Prostate gland (tissue), 2 donors: ENCODE results near the gene IFI27L2. TPM values are rescaled to one million over a fixed set of nuclear protein-coding genes. Genes with fewer than 3 reads are reported as not detected.

Experiments
- DNase-seq: peaks from one replicate; pipeline ENCODE4 v3.0.0-alpha.2; 2019; ENCODE audit warnings: low spot score
- H3K27ac ChIP-seq, 2 donors: fragments of 200-600 bp; sonication (generic); 2 replicates each; pipeline ENCODE4 v1.5.1; 2017 to 2019
- H3K27me3 ChIP-seq: fragments of 200-600 bp; sonication (generic); replicated peaks from 2 replicates; pipeline ENCODE4 v1.5.1; 2019; ENCODE audit not compliant: insufficient read depth
- H3K36me3 ChIP-seq, 2 donors: fragments of 200-600 bp; sonication (generic); 1 replicate in 1 of 2; 2 replicates in 1 of 2; pipeline versions ENCODE4 v1.5.1 to v1.8.1; 2017 to 2019
- H3K4me1 ChIP-seq: fragments of 200-600 bp; sonication (generic); replicated peaks from 2 replicates; pipeline ENCODE4 v1.5.1; 2019
- H3K4me3 ChIP-seq, 2 donors: fragments of 200-600 bp; sonication (generic); 2 replicates each; pipeline ENCODE4 v1.5.1; 2017 to 2019
- H3K9me3 ChIP-seq: fragments of 200-600 bp; sonication (generic); 2 replicates; pipeline ENCODE4 v1.5.1; 2017
- POLR2A ChIP-seq: fragments of 450-650 bp; IDR thresholded peaks from one replicate; pipeline ENCODE4 v1.6.1; 2016; ENCODE audit warnings: antibody characterized with exemption, mild to moderate bottlenecking
- POLR2AphosphoS5 ChIP-seq: sonication (generic); formaldehyde crosslinking; IDR thresholded peaks from one replicate; pipeline ENCODE4 v1.6.1; 2017; ENCODE audit warnings: antibody characterized with exemption
- WGBS: methylation state at CpG from one replicate; pipeline ENCODE4 v1.1.5; 2018; 5-methylcytosine and 5-hydroxymethylcytosine counted together
- intact Hi-C: fragments of 100-400 bp; cut with DNase I; formaldehyde crosslinking; loops from one replicate; pipeline ENCODE4 v1.14.2; 2022
- total RNA-seq, 2 donors: library from RNA; depleted of rRNA; stranded (reverse); fragments of >200 nt; gene quantifications; one replicate each; pipeline ENCODE4 v1.1.0, GENCODE V29; 2016
- TF ChIP-seq, protein P1 (sequence below), 4 experiments: fragments of 200-600 bp in 2 of 4; fragments of 450-650 bp in 2 of 4; sonication (generic) in 2 of 4; IDR thresholded peaks; 1 replicate in 3 of 4; 2 replicates in 1 of 4; pipeline ENCODE4 v1.5.1; 2016 to 2019; ENCODE audit warnings: antibody characterized with exemption in 4 of 4, mild to moderate bottlenecking in 2 of 4, moderate library complexity in 2 of 4

Gene IFI27L2
- total RNA-seq, 2 donors from 2014 or later, result 23.3 to 118 TPM

GRCh38 chr14:94125659-94126418 is 3.6 kb downstream of the IFI27L2 start:
- no peaks in the 10 kb centered on the region for H3K36me3 ChIP-seq
- DNase-seq, result no peak
- TF ChIP-seq POLR2A (no peak), POLR2AphosphoS5 (no peak)
- TF ChIP-seq, protein P1, sequence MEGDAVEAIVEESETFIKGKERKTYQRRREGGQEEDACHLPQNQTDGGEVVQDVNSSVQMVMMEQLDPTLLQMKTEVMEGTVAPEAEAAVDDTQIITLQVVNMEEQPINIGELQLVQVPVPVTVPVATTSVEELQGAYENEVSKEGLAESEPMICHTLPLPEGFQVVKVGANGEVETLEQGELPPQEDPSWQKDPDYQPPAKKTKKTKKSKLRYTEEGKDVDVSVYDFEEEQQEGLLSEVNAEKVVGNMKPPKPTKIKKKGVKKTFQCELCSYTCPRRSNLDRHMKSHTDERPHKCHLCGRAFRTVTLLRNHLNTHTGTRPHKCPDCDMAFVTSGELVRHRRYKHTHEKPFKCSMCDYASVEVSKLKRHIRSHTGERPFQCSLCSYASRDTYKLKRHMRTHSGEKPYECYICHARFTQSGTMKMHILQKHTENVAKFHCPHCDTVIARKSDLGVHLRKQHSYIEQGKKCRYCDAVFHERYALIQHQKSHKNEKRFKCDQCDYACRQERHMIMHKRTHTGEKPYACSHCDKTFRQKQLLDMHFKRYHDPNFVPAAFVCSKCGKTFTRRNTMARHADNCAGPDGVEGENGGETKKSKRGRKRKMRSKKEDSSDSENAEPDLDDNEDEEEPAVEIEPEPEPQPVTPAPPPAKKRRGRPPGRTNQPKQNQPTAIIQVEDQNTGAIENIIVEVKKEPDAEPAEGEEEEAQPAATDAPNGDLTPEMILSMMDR (IDR thresholded peaks at IDR 0.05), result no peak
- H3K27me3 ChIP-seq, result no peaks in the 10 kb centered on the region
- no peak overlapping the region for H3K27ac ChIP-seq
- H3K4me3 ChIP-seq, result no peak overlapping the region
- H3K9me3 ChIP-seq, result no peaks in the 10 kb centered on the region
- H3K4me1 ChIP-seq, result no peaks in the 10 kb centered on the region
- intact Hi-C loops, result loop anchor here (5.0 kb wide), 1 partner anchor 44 kb away; the partner anchor contains the start of genes DDX24 and IFI27L1
- 84% methylated on average over 6 of the region's 6 CpGs for WGBS

DNA sequence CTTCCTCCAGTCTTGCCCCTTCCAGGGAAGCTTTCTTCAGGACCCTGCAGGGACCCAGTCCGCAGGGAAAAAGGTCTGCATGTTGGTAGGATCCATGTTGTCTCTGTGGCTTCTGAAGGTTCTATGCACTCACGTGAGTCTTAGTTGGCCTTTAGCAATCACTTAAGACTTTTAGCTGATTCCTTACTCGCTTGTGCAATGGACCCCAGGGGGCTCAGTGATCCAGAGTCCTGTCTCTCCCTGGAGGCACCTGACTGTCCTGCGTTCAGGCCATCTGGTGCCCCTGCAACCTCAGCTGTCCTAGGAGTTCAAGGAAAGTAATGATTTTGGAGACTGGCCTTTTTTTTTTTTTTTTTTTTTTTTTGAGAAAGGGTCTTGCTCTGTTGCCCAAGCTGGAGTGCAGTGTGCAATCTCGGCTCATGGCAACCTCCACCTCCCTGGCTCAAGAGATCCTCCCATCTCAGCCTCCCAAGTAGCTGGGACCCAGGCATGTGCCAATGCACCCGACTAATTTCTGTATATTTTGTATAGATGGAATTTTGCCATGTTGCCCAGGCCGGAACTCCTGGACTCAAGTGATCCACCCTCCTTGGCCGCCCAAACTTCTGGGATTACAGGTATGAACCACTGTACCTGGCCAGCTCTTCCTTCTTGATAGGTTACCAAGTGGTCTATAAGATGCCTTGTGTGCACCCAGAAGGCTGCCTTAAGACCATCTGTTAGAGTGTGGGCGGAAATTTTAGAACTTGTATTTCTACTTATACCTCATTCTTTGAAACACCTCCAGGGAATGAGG is 4.6 kb downstream of the IFI27L2 start:
- intact Hi-C loops, result loop anchor here (5.0 kb wide), 1 partner anchor 42 kb away; the partner anchor contains the start of genes DDX24 and IFI27L1
- no peaks in the 10 kb centered on the region for H3K4me1 ChIP-seq
- no peaks in the 10 kb centered on the region for H3K27me3 ChIP-seq
- WGBS, result 86% methylated on average over 9 of the region's 9 CpGs
- no peaks in the 10 kb centered on the region for H3K36me3 ChIP-seq
- TF ChIP-seq POLR2AphosphoS5 (no peak), POLR2A (no peak)
- TF ChIP-seq, protein P1 (IDR thresholded peaks at IDR 0.05), result no peak
- H3K4me3 ChIP-seq, result no peak overlapping the region
- no peak overlapping the region for H3K27ac ChIP-seq
- DNase-seq, result no peak
- H3K9me3 ChIP-seq, result no peaks in the 10 kb centered on the region

- intact Hi-C loops, result no loop called here
- WGBS, result 94% methylated on average over 1 of the region's 1 CpG
- no peaks in the 10 kb centered on the region for H3K27me3 ChIP-seq
- no peaks in the 10 kb centered on the region for H3K36me3 ChIP-seq
- TF ChIP-seq POLR2AphosphoS5 (no peak), POLR2A (no peak)
- TF ChIP-seq, protein P1 (IDR thresholded peaks at IDR 0.05), result no peak
- H3K4me1 ChIP-seq, result no peaks in the 10 kb centered on the region
- H3K27ac ChIP-seq, result no peak overlapping the region
- DNase-seq, result no peak
- no peak overlapping the region for H3K4me3 ChIP-seq
- no peaks in the 10 kb centered on the region for H3K9me3 ChIP-seq
These were observed 5.5 kb downstream of the IFI27L2 start for GRCh38 chr14:94123868-94124267.

GRCh38 chr14:94123296-94123695 is 6.1 kb downstream of the IFI27L2 start:
- H3K27ac ChIP-seq, result no peak overlapping the region
- intact Hi-C loops, result no loop called here
- DNase-seq, result no peak

More at GRCh38 chr14:94123296-94123695, 6.1 kb downstream of the IFI27L2 start:
- Histone ChIP-seq H3K36me3 (no peaks in the 10 kb centered on the region), H3K4me3 (no peak overlapping the region), H3K27me3 (no peaks in the 10 kb centered on the region), H3K9me3 (no peaks in the 10 kb centered on the region), H3K4me1 (no peaks in the 10 kb centered on the region)
- TF ChIP-seq, protein P1 (IDR thresholded peaks at IDR 0.05), result no peak
- no peak for TF ChIP-seq POLR2AphosphoS5
- 93% methylated on average over 9 of the region's 9 CpGs for WGBS
